ENCODE data around the gene BACE2.

DNA sequence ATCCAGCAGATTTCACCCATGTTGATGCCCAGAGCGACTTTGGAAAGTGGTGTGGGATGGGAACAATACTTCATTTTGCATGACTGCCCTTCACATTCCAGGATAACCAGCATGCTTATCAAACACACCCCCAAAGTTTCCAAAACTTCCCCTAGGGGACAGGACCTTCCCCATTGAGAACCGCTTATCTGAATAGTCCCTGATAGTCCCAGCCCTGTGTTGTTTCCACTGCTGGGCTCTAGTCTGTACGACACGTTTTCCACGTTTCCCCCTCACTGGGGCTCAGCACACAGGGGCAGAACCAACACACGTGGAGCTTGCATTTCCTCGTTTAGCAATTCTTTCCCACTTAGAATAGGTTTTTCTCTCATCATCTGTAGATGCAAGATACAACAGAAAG, 61.0 kb downstream of the BACE2 start:
- no peak for TF ChIP-seq EP300 (conservative IDR thresholded peaks at IDR 0.05; ENCODE audit: poor library complexity, severe bottlenecking)
- TF ChIP-seq, protein P1, sequence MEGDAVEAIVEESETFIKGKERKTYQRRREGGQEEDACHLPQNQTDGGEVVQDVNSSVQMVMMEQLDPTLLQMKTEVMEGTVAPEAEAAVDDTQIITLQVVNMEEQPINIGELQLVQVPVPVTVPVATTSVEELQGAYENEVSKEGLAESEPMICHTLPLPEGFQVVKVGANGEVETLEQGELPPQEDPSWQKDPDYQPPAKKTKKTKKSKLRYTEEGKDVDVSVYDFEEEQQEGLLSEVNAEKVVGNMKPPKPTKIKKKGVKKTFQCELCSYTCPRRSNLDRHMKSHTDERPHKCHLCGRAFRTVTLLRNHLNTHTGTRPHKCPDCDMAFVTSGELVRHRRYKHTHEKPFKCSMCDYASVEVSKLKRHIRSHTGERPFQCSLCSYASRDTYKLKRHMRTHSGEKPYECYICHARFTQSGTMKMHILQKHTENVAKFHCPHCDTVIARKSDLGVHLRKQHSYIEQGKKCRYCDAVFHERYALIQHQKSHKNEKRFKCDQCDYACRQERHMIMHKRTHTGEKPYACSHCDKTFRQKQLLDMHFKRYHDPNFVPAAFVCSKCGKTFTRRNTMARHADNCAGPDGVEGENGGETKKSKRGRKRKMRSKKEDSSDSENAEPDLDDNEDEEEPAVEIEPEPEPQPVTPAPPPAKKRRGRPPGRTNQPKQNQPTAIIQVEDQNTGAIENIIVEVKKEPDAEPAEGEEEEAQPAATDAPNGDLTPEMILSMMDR (IDR thresholded peaks at IDR 0.05; ENCODE audit: poor library complexity, severe bottlenecking): no peak
- TF ChIP-seq EZH2 (IDR thresholded peaks at IDR 0.05; ENCODE audit: borderline replicate concordance, insufficient read depth, low read length, poor library complexity, severe bottlenecking): no peak
- no peak for TF ChIP-seq TAF1 (IDR thresholded peaks at IDR 0.05; ENCODE audit: low read depth)
- TF ChIP-seq, protein P2, sequence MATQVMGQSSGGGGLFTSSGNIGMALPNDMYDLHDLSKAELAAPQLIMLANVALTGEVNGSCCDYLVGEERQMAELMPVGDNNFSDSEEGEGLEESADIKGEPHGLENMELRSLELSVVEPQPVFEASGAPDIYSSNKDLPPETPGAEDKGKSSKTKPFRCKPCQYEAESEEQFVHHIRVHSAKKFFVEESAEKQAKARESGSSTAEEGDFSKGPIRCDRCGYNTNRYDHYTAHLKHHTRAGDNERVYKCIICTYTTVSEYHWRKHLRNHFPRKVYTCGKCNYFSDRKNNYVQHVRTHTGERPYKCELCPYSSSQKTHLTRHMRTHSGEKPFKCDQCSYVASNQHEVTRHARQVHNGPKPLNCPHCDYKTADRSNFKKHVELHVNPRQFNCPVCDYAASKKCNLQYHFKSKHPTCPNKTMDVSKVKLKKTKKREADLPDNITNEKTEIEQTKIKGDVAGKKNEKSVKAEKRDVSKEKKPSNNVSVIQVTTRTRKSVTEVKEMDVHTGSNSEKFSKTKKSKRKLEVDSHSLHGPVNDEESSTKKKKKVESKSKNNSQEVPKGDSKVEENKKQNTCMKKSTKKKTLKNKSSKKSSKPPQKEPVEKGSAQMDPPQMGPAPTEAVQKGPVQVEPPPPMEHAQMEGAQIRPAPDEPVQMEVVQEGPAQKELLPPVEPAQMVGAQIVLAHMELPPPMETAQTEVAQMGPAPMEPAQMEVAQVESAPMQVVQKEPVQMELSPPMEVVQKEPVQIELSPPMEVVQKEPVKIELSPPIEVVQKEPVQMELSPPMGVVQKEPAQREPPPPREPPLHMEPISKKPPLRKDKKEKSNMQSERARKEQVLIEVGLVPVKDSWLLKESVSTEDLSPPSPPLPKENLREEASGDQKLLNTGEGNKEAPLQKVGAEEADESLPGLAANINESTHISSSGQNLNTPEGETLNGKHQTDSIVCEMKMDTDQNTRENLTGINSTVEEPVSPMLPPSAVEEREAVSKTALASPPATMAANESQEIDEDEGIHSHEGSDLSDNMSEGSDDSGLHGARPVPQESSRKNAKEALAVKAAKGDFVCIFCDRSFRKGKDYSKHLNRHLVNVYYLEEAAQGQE (IDR thresholded peaks at IDR 0.05; ENCODE audit: borderline replicate concordance): no peak
